ENCODE data around the gene EIF4B. TPM values are rescaled to one million over a fixed set of nuclear protein-coding genes. Genes with fewer than 3 reads are reported as not detected.
"Not testable (repeated sequence)": the region's sequence is repeated elsewhere in the genome, so short reads cannot be mapped to it uniquely, and the experiment has no call there.

Gene EIF4B
- total RNA-seq, 1 donor from 2014 or later: 339 TPM

- TF ChIP-seq POLR2AphosphoS5 (IDR thresholded peaks at IDR 0.05; ENCODE audit: insufficient read depth in 1 of 2, low read depth in 1 of 2) (peak in 1 of 2 donors; percentile 40), POLR2A (IDR thresholded peaks at IDR 0.05) (no peak), CTCF (IDR thresholded peaks at IDR 0.05) (peak; percentile 95 to 99 (median 98))
- Histone ChIP-seq H3K27ac (no peak overlapping the region), H3K36me3 (no peaks in the 10 kb centered on the region), H3K27me3 (no peaks in the 10 kb centered on the region), H3K4me3 (no peak overlapping the region), H3K9me3 (no peaks in the 10 kb centered on the region), H3K4me1 (peaks cover under 1% of the 10 kb centered on the region)
- no peak for DNase-seq (ENCODE audit: extremely low spot score in 2 of 2)
- intact Hi-C loops (cut with DNase I): loop anchor here (5.0 to 10.0 kb wide), 2 partner anchors 94 to 1956 kb away; partner anchors contain the start of gene SLC11A2
Observed at GRCh38 chr12:52980650-52981423, 25.4 kb upstream of the EIF4B start.

- Histone ChIP-seq H3K27ac (no peak overlapping the region), H3K9me3 (no peaks in the 10 kb centered on the region), H3K36me3 (no peaks in the 10 kb centered on the region), H3K4me1 (no peaks in the 10 kb centered on the region), H3K27me3 (no peaks in the 10 kb centered on the region), H3K4me3 (no peak overlapping the region)
- intact Hi-C loops (cut with DNase I): loop anchor here (5.0 to 10.0 kb wide), 2 partner anchors 97 to 1959 kb away; partner anchors contain the start of gene SLC11A2
- no peak for DNase-seq (ENCODE audit: extremely low spot score in 2 of 2)
- TF ChIP-seq POLR2AphosphoS5 (IDR thresholded peaks at IDR 0.05; ENCODE audit: insufficient read depth in 1 of 2, low read depth in 1 of 2) (no peak), POLR2A (IDR thresholded peaks at IDR 0.05) (no peak), CTCF (IDR thresholded peaks at IDR 0.05) (no peak)
Observed at GRCh38 chr12:52984136-52984535, 22.1 kb upstream of the EIF4B start.

- H3K27me3 ChIP-seq: no peaks in the 10 kb centered on the region
- intact Hi-C loops (cut with DNase I): loop anchor here (10.0 kb wide), 1 partner anchor 1964 kb away; the partner anchor contains the start of gene SLC11A2
- no peak for DNase-seq (ENCODE audit: extremely low spot score in 2 of 2)
- no peak overlapping the region for H3K27ac ChIP-seq
- H3K4me3 ChIP-seq: no peak overlapping the region
- no peaks in the 10 kb centered on the region for H3K4me1 ChIP-seq
- no peak for TF ChIP-seq POLR2A (IDR thresholded peaks at IDR 0.05)
- no peak for TF ChIP-seq CTCF (IDR thresholded peaks at IDR 0.05)
- TF ChIP-seq POLR2AphosphoS5 (IDR thresholded peaks at IDR 0.05; ENCODE audit: insufficient read depth in 1 of 2, low read depth in 1 of 2): no peak
- H3K36me3 ChIP-seq: no peaks in the 10 kb centered on the region
- H3K9me3 ChIP-seq: no peaks in the 10 kb centered on the region
Observed at GRCh38 chr12:52988898-52989297, 17.4 kb upstream of the EIF4B start.

GRCh38 chr12:52990206-52990605 lies 16.1 kb upstream of the EIF4B start:
- Histone ChIP-seq H3K36me3 (no peaks in the 10 kb centered on the region), H3K27me3 (no peaks in the 10 kb centered on the region), H3K27ac (no peak overlapping the region), H3K9me3 (no peaks in the 10 kb centered on the region), H3K4me3 (no peak overlapping the region), H3K4me1 (no peaks in the 10 kb centered on the region)
- TF ChIP-seq POLR2AphosphoS5 (IDR thresholded peaks at IDR 0.05; ENCODE audit: insufficient read depth in 1 of 2, low read depth in 1 of 2) (no peak), CTCF (IDR thresholded peaks at IDR 0.05) (no peak), POLR2A (IDR thresholded peaks at IDR 0.05) (no peak)
- intact Hi-C loops (cut with DNase I): no loop called here
- no peak for DNase-seq (ENCODE audit: extremely low spot score in 2 of 2)

GRCh38 chr12:52992240-52992639 lies 14.0 kb upstream of the EIF4B start:
- H3K4me3 ChIP-seq; H3K36me3 ChIP-seq; DNase-seq (ENCODE audit: extremely low spot score in 2 of 2); H3K27ac ChIP-seq; H3K4me1 ChIP-seq; H3K9me3 ChIP-seq; H3K27me3 ChIP-seq; intact Hi-C loops (cut with DNase I): not testable (repeated sequence)
